H9 (cell line): ENCODE measurements around the gene KAZN. TPM values are rescaled to one million over a fixed set of nuclear protein-coding genes. Genes with fewer than 3 reads are reported as not detected.

Source experiments
- DNase-seq: peaks from one replicate; pipeline ENCODE4 v3.0.0-alpha.2; 2017
- H2AFZ ChIP-seq: one replicate; pipeline ENCODE4 v1.6.1; 2013; ENCODE audit warnings: mild to moderate bottlenecking, low read length, control low read depth, moderate library complexity
- H2AK5ac ChIP-seq: 2 replicates; pipeline ENCODE4 v1.6.1; 2013; ENCODE audit warnings: low read length, control low read depth, mixed read lengths; ENCODE audit not compliant: insufficient read length
- H2BK120ac ChIP-seq: one replicate; pipeline ENCODE4 v1.6.1; 2013; ENCODE audit warnings: low read depth, mild to moderate bottlenecking, low read length, control low read depth, inconsistent platforms; ENCODE audit not compliant: poor library complexity, severe bottlenecking
- H2BK12ac ChIP-seq: 2 replicates; pipeline ENCODE4 v1.6.1; 2013; ENCODE audit warnings: low read length, control low read depth, mixed read lengths, low read depth; ENCODE audit not compliant: insufficient read length
- H2BK15ac ChIP-seq: 2 replicates; pipeline ENCODE4 v1.6.1; 2013; ENCODE audit warnings: low read depth, low read length, control low read depth
- H2BK20ac ChIP-seq: one replicate; pipeline ENCODE4 v1.6.1; 2013; ENCODE audit warnings: low read depth, mild to moderate bottlenecking, low read length, control low read depth, inconsistent platforms; ENCODE audit not compliant: poor library complexity, severe bottlenecking
- H2BK5ac ChIP-seq: 2 replicates; pipeline ENCODE4 v1.6.1; 2013; ENCODE audit warnings: low read length, control low read depth, mixed read lengths; ENCODE audit not compliant: insufficient read length
- H3K14ac ChIP-seq: 2 replicates; pipeline ENCODE4 v1.6.1; 2013; ENCODE audit warnings: low read length, control low read depth; ENCODE audit not compliant: insufficient read depth
- H3K18ac ChIP-seq: 2 replicates; pipeline ENCODE4 v1.6.1; 2013; ENCODE audit warnings: low read depth, mild to moderate bottlenecking, mixed read lengths, low read length, control low read depth; ENCODE audit not compliant: insufficient read length
- H3K23ac ChIP-seq: 2 replicates; pipeline ENCODE4 v1.6.1; 2013; ENCODE audit warnings: low read length, control low read depth, mixed read lengths, low read depth; ENCODE audit not compliant: insufficient read length
- H3K23me2 ChIP-seq: 2 replicates; pipeline ENCODE4 v1.6.1; 2013; ENCODE audit warnings: low read depth, mild to moderate bottlenecking, mixed read lengths, low read length, control low read depth; ENCODE audit not compliant: insufficient read length, poor library complexity, severe bottlenecking
- H3K27ac ChIP-seq: 2 replicates; pipeline ENCODE4 v1.5.1; 2013; ENCODE audit warnings: low read length, control low read depth, mixed read lengths, low read depth; ENCODE audit not compliant: insufficient read length
- H3K27me3 ChIP-seq: 2 replicates; pipeline ENCODE4 v1.6.1; 2013; ENCODE audit warnings: low read length, control low read depth, inconsistent platforms; ENCODE audit not compliant: insufficient read depth
- H3K4ac ChIP-seq: 2 replicates; pipeline ENCODE4 v1.6.1; 2013; ENCODE audit warnings: low read depth, mild to moderate bottlenecking, control low read depth, inconsistent platforms, low read length, moderate library complexity
- H3K4me1 ChIP-seq: 2 replicates; pipeline ENCODE4 v1.6.1; 2013; ENCODE audit warnings: low read length, control low read depth, inconsistent platforms; ENCODE audit not compliant: insufficient read depth
- H3K4me2 ChIP-seq: 2 replicates; pipeline ENCODE4 v1.6.1; 2013; ENCODE audit warnings: low read length, control low read depth, mixed read lengths; ENCODE audit not compliant: insufficient read length, insufficient read depth
- H3K56ac ChIP-seq: 2 replicates; pipeline ENCODE4 v1.6.1; 2013; ENCODE audit warnings: low read depth, mild to moderate bottlenecking, mixed read lengths, low read length, control low read depth; ENCODE audit not compliant: insufficient read length
- H3K79me1 ChIP-seq: 2 replicates; pipeline ENCODE4 v1.6.1; 2013; ENCODE audit warnings: low read depth, mild to moderate bottlenecking, moderate library complexity, low read length, control low read depth, inconsistent platforms; ENCODE audit not compliant: insufficient read depth, poor library complexity, severe bottlenecking
- H3K79me2 ChIP-seq: 2 replicates; pipeline ENCODE4 v1.6.1; 2013; ENCODE audit warnings: low read length, control low read depth, inconsistent platforms; ENCODE audit not compliant: insufficient read depth
- H3K9ac ChIP-seq: 2 replicates; pipeline ENCODE4 v1.6.1; 2013; ENCODE audit warnings: low read length, control low read depth, mixed read lengths; ENCODE audit not compliant: insufficient read length; ENCODE audit errors: extremely low read depth
- H3K9me3 ChIP-seq: one replicate; pipeline ENCODE4 v1.6.1; 2013; ENCODE audit warnings: low read depth, low read length, inconsistent platforms; ENCODE audit not compliant: control insufficient read depth
- H3T11ph ChIP-seq: one replicate; pipeline ENCODE4 v1.6.1; 2013; ENCODE audit warnings: mild to moderate bottlenecking, low read length, control low read depth, inconsistent platforms
- H4K20me1 ChIP-seq: one replicate; pipeline ENCODE4 v1.6.1; 2013; ENCODE audit not compliant: control insufficient read depth, insufficient read length, insufficient read depth
- H4K5ac ChIP-seq: 2 replicates; pipeline ENCODE4 v1.6.1; 2013; ENCODE audit warnings: low read depth, mild to moderate bottlenecking, mixed read lengths, low read length, control low read depth; ENCODE audit not compliant: insufficient read length
- H4K8ac ChIP-seq: replicated peaks from 2 replicates; pipeline ENCODE4 v1.6.1; 2013; ENCODE audit warnings: low read length, control low read depth, mixed read lengths, low read depth; ENCODE audit not compliant: insufficient read length
- H4K91ac ChIP-seq: 2 replicates; pipeline ENCODE4 v1.6.1; 2013; ENCODE audit warnings: low read depth, mild to moderate bottlenecking, moderate library complexity, mixed read lengths, low read length, control low read depth; ENCODE audit not compliant: insufficient read length
- H3K27ac Mint-ChIP-seq, 3 experiments: 2 replicates in 2 of 3; 3 replicates in 1 of 3; pipeline ENCODE4 v1.8.0; 2020 to 2021; ENCODE audit warnings: mixed read lengths in 3 of 3, mild to moderate bottlenecking in 1 of 3, moderate library complexity in 1 of 3
- H3K27me3 Mint-ChIP-seq: 2 replicates; pipeline ENCODE4 v1.8.0; 2021; ENCODE audit warnings: low read depth, mild to moderate bottlenecking, moderate library complexity, mixed read lengths
- H3K36me3 Mint-ChIP-seq, 3 experiments: 2 replicates in 2 of 3; 3 replicates in 1 of 3; pipeline ENCODE4 v1.8.0; 2020 to 2021; ENCODE audit warnings: low read depth in 3 of 3, mixed read lengths in 3 of 3; ENCODE audit not compliant: insufficient read depth in 1 of 3
- H3K4me1 Mint-ChIP-seq, 2 experiments: 2 replicates each; pipeline ENCODE4 v1.8.0; 2020; ENCODE audit warnings: mixed read lengths in 2 of 2
- H3K4me3 Mint-ChIP-seq, 2 experiments: 2 replicates in 1 of 2; 3 replicates in 1 of 2; pipeline ENCODE4 v1.8.0; 2020 to 2021; ENCODE audit warnings: mild to moderate bottlenecking in 2 of 2, mixed read lengths in 2 of 2, moderate library complexity in 1 of 2
- H3K9me3 Mint-ChIP-seq, 2 experiments: 2 replicates in 1 of 2; 3 replicates in 1 of 2; pipeline ENCODE4 v1.8.0; 2020; ENCODE audit warnings: mild to moderate bottlenecking in 2 of 2, mixed read lengths in 2 of 2, moderate library complexity in 1 of 2
- WGBS: extraction: QIAGEN DNeasy Blood & Tissue Kit; methylation state at CpG from one replicate; pipeline ENCODE4 v1.1.7; 2013; ENCODE audit warnings: missing lambda C conversion rate, low lambda C conversion rate, mixed read lengths; ENCODE audit not compliant: insufficient read length; ENCODE audit errors: extremely low coverage; 5-methylcytosine and 5-hydroxymethylcytosine counted together
- total RNA-seq: library from RNA; stranded (reverse); gene quantifications from 2 replicates; pipeline ENCODE4 v1.2.1, GENCODE V29; 2021
- TF ChIP-seq, protein P1 (sequence below): fragments of 200-600 bp; sonication (generic); conservative IDR thresholded peaks from 3 replicates; pipeline ENCODE4 v1.8.0; 2021; ENCODE audit warnings: antibody characterized with exemption, mild to moderate bottlenecking

The KAZN gene
- total RNA-seq, 1 experiment from 2014 or later = 7.6 TPM

DNA sequence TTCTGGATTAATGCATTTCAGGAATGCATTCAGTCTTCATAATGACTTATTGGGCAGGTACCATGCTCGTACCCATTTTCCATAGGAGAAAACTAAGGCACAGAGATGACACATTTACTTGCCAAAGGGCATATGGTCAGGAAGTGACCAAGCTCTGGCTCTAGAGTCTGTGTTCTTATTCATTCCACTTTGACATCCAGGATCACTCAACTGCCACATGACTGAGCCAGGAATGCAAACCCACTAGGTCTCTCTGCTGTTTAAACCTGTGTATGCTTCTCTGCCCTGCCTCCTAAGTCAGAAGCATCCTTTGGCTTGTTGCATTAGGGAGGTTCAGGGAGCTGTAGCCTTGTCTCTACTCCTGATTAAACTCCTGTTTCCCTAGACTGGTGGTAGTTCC lies 7.5 kb downstream of the KAZN start:
- Histone ChIP-seq H3K27me3 (no peaks in the 10 kb centered on the region), H3K4me2 (no peak overlapping the region), H3T11ph (no peak overlapping the region), H3K9ac (no peak overlapping the region), H3K56ac (no peak overlapping the region), H2BK12ac (no peak overlapping the region), H4K5ac (no peak overlapping the region), H2AK5ac (no peak overlapping the region), H4K20me1 (no peaks in the 10 kb centered on the region), H3K23ac (no peak overlapping the region), H3K79me2 (no peaks in the 10 kb centered on the region), H3K9me3 (no peaks in the 10 kb centered on the region), H3K4ac (no peak overlapping the region), H4K91ac (no peak overlapping the region), H4K8ac (no peak overlapping the region), H3K27ac (no peak overlapping the region), H3K23me2 (no peaks in the 10 kb centered on the region), H3K79me1 (no peaks in the 10 kb centered on the region), H2AFZ (no peak overlapping the region), H3K14ac (no peak overlapping the region), H3K4me1 (peaks cover 1% of the 10 kb centered on the region; the same call in 1 of the 2 replicates), H2BK15ac (no peak overlapping the region), H2BK120ac (no peak overlapping the region), H3K18ac (no peak overlapping the region), H2BK20ac (no peak overlapping the region), H2BK5ac (no peak overlapping the region)
- DNase-seq = no peak
- TF ChIP-seq, protein P1, sequence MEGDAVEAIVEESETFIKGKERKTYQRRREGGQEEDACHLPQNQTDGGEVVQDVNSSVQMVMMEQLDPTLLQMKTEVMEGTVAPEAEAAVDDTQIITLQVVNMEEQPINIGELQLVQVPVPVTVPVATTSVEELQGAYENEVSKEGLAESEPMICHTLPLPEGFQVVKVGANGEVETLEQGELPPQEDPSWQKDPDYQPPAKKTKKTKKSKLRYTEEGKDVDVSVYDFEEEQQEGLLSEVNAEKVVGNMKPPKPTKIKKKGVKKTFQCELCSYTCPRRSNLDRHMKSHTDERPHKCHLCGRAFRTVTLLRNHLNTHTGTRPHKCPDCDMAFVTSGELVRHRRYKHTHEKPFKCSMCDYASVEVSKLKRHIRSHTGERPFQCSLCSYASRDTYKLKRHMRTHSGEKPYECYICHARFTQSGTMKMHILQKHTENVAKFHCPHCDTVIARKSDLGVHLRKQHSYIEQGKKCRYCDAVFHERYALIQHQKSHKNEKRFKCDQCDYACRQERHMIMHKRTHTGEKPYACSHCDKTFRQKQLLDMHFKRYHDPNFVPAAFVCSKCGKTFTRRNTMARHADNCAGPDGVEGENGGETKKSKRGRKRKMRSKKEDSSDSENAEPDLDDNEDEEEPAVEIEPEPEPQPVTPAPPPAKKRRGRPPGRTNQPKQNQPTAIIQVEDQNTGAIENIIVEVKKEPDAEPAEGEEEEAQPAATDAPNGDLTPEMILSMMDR = no peak
- H3K27me3 Mint-ChIP-seq = peaks cover 5% of the 10 kb centered on the region
- WGBS = no CpG with 5 or more reads among the region's 1 CpG
- no peak overlapping the region for H3K4me3 Mint-ChIP-seq
- H3K27ac Mint-ChIP-seq = no peak overlapping the region
- H3K9me3 Mint-ChIP-seq = no peaks in the 10 kb centered on the region
- no peaks in the 10 kb centered on the region; a peak in 1 of 7 replicates for H3K36me3 Mint-ChIP-seq
- H3K4me1 Mint-ChIP-seq = peaks cover 21 to 26% of the 10 kb centered on the region in 2 experiments
